ENCODE measurements around the gene CEP128.

DNA sequence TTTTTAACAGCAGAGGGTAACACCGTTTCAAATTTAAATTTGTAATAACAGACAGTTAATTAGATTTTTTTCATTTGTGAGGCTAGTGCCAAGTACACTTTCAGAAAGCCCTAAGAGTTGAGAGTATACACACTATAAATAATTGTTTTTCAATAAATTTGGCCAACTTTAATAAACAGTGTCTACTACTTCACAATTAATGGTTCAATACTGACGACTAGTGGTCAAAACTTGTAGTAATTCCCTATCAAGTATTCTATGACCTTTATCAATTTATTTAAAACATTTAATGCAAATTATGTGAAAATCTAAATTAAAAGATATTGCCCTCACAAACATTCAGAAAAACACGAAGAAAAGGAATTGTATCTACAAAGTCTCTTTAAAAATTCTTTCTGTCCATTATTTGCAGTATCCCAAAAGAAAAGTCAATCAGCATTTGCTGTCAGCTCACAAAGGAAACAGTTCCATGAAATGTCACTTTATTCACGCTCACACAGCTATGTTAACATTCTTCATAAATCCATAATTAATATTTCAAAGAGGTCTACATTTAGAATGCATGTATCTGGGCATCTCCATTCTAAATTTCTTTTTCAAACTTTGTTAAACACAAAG is 91.2 kb downstream of the CEP128 start:
- peak; percentile 73 for TF ChIP-seq CTCF (conservative IDR thresholded peaks at IDR 0.05; ENCODE audit: low read depth, low read length)
- TF ChIP-seq EZH2 (IDR thresholded peaks at IDR 0.05; ENCODE audit: borderline replicate concordance, low read depth, low read length, poor library complexity, severe bottlenecking), result no peak

All from A673 (cell line).